Measurements from ENCODE around the gene NCOA3.

DNA sequence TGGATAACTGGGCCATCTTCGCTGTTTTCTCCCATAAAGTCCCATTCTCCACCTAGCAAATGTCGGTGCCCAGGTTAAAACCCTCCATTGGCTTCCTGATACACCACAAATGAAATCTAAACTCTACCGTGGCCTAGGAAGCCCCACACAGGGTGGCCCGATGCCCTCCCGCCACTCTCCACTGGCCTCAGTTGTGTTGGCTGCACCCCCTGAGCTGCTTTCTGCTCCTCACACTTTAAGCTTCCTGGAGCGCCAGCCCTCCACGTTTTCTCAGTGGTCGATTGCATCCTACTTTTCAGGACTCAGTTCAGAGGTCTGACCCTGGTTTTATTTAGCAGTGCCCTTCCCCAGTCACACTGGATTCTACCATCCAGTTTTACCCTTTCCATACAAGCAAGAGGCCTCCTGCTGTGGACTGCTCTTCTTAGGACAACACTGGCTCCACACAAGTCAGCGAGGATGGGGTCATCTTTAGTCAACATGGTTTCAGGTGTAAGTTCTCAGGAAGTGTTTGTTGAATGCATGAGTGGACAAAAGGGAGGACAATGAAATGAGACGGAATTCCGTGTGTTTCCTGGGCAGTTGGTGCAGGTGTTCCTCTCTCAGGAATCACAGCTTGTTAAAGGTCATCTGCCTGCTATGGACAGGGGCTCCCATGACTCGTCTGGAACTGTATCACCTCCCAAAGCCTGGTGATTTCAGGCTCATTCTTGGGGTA lies 159.5 kb downstream of the NCOA3 start:
- TF ChIP-seq BHLHE40 (IDR thresholded peaks at IDR 0.05; ENCODE audit: borderline replicate concordance in 1 of 2, low read depth in 2 of 2, low read length in 1 of 2) (no peak), ZNF384 (IDR thresholded peaks at IDR 0.05; ENCODE audit: borderline replicate concordance, low read depth, low read length) (no peak), HDAC2 (IDR thresholded peaks at IDR 0.05) (no peak)
- TF ChIP-seq, protein P1, sequence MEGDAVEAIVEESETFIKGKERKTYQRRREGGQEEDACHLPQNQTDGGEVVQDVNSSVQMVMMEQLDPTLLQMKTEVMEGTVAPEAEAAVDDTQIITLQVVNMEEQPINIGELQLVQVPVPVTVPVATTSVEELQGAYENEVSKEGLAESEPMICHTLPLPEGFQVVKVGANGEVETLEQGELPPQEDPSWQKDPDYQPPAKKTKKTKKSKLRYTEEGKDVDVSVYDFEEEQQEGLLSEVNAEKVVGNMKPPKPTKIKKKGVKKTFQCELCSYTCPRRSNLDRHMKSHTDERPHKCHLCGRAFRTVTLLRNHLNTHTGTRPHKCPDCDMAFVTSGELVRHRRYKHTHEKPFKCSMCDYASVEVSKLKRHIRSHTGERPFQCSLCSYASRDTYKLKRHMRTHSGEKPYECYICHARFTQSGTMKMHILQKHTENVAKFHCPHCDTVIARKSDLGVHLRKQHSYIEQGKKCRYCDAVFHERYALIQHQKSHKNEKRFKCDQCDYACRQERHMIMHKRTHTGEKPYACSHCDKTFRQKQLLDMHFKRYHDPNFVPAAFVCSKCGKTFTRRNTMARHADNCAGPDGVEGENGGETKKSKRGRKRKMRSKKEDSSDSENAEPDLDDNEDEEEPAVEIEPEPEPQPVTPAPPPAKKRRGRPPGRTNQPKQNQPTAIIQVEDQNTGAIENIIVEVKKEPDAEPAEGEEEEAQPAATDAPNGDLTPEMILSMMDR (IDR thresholded peaks at IDR 0.05 in 2 of 3, conservative IDR thresholded peaks at IDR 0.05 in 1 of 3; ENCODE audit: control insufficient read depth in 2 of 3, extremely low read depth in 1 of 3, insufficient read depth in 1 of 3, low read depth in 3 of 3, low read length in 3 of 3): no peak
- TF ChIP-seq, protein P2, sequence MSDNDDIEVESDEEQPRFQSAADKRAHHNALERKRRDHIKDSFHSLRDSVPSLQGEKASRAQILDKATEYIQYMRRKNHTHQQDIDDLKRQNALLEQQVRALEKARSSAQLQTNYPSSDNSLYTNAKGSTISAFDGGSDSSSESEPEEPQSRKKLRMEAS (IDR thresholded peaks at IDR 0.05; ENCODE audit: low read depth, low read length): no peak
- TF ChIP-seq, protein P3, sequence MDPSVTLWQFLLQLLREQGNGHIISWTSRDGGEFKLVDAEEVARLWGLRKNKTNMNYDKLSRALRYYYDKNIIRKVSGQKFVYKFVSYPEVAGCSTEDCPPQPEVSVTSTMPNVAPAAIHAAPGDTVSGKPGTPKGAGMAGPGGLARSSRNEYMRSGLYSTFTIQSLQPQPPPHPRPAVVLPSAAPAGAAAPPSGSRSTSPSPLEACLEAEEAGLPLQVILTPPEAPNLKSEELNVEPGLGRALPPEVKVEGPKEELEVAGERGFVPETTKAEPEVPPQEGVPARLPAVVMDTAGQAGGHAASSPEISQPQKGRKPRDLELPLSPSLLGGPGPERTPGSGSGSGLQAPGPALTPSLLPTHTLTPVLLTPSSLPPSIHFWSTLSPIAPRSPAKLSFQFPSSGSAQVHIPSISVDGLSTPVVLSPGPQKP (IDR thresholded peaks at IDR 0.05; ENCODE audit: low read depth, low read length): no peak

Data from GM12878 (cell line).